IMR-90 (cell line): Measurements from ENCODE around the gene CFAP20.

Experiments
- CTCF ChIP-seq: conservative IDR thresholded peaks from 2 replicates; pipeline ENCODE4 v1.5.1; 2012; ENCODE audit warnings: mild to moderate bottlenecking, low read depth, low read length, improper control_type of control experiment
- ELK1 ChIP-seq: fragments of 150-350 bp; IDR thresholded peaks from 2 replicates; pipeline ENCODE4 v1.6.1; 2016; ENCODE audit warnings: low read depth, mild to moderate bottlenecking, low read length, moderate library complexity, borderline replicate concordance
- POLR2A ChIP-seq: IDR thresholded peaks from 2 replicates; pipeline ENCODE4 v1.6.1; 2012; ENCODE audit warnings: mild to moderate bottlenecking, low read depth, low read length

- TF ChIP-seq ELK1: no peak
- no peak for TF ChIP-seq CTCF
- no peak for TF ChIP-seq POLR2A
These were observed 30.7 kb downstream of the CFAP20 start for GRCh38 chr16:58098207-58099096.
